LoVo (cell line): ENCODE data around the gene GNAZ.

Experiments
- DNase-seq: peaks from one replicate; pipeline ENCODE4 v3.0.0-alpha.2; 2016; ENCODE audit warnings: low spot score

GNAZ gene

DNA sequence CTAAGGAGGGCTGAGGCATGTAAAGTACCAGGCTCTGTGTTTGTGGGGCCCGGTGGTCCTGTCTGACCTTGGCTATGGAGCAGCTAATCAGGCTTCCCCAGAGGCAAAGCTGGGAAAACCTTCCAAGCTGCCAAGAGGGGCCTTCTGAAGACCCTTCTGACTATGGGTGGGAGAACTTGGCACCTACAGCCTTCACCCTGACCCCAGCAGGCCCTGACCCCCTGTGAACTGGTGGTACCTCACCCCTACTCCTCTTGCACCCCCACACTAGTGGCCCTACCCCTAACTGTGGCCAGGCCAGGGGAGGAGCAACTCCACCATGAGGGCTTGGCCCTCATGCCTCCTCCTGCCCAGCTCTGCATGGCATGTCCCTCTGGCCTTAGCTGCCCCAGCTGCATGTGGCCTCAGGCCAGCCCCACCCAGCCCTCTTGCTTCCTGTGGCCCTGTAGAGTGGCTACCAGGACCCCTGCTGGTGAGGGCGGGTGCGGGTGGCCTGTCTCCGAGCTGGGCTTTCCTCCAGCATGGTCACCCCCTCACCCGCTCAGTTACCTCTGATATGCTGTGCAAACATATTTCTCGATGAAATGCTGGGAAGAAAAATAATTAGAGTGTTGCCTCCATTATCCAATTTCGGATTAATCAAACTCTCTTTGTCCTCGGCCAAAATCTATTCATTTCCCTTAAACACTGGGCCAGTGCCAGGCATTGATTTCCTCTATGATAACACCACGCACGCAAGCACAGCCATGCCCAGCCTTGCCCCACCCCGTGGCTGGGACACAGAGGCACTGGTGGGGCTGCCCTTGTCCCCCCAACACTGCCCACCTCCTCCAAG lies 7.5 kb downstream of the GNAZ start:
- no peak for DNase-seq

DNA sequence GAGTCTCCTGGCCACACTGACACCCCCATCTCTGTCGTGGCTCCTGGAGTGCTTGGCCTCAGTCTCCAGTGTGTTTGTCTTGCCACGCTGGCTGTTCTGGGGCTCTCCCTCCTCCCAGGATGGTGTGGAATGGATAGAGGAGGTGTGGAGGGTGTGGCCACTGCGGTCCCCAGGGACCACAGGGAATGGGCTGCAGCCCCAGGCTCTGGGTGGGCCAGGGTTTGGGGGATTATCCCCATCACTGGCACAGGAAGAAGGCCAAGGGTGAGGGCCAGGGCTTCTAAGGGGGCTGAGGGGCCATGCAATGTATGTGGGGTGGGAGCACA lies 8.1 kb downstream of the GNAZ start:
- DNase-seq, result no peak

GRCh38 chr22:23079240-23079768 lies 9.0 kb downstream of the GNAZ start:
- DNase-seq, result no peak

- no peak for DNase-seq
Observed at GRCh38 chr22:23079814-23080521, 9.6 kb downstream of the GNAZ start.

DNA sequence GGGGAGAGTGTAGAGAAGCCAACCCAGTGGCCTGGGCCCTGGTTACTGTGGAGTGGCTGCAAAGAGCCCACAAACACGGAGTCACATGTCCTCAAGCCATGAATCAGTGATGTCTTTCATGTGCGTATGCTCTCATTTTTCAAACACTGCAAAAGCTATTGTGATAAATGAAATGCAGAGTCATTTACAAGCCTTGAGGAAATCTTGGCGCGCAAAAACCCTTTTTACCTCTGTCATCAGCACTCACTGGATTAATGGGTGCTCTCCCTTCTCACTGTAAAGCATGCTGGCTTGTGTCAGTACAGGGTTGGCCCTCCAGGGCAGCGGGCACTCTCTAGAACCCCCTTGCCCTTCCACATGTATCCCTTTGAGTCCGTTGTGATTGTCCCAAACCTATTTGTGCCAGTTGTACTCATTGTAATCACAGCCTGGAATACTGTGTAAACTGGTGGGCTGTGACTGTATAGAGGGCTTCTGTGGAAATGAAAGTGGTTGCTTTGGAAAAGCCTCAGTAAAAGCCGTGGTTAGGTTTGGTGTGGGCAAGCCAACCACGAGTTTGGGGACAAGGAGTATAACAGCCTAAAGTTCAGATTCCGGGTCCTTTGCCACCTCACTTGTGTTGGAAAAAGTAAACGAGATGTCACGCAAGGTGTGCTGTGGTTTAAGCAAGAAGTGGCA lies 10.4 kb downstream of the GNAZ start:
- no peak for DNase-seq

DNA sequence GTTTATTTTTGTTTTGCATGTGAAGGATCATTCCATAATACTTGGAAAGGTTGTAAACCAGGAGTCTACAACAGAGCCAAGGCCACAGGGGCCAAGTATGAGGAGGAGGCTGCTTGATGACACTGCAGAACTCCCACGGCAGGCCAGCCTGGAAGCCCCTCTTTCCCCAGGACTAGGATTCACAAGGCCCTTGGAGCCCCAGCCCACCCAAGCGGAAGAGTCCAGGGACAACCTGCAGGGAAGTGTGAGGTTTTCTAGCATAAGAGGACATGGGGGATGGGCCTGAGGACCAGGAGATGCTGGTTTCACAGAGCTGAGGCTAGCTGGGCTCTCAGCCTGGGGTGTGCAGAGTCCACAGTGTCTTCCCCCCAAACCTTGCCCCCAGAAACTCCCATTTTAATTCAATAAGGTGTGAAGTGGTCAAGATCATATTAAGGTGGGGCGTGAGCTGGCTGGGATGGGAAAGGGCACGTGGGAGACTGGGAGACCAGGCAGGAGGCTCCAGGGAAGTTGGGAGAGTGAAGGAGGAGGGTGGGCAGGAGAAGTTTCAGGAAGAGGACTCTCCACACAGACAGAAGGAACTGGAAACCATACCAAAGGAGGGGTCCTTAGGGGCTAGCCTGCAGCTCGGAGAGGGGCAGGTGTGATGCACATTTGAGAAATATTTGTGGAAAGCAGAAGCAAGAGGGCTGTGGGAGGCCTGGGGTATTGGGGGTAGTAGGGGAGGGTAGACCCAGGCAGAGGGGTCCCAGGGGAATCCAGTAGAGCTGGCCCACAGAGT lies 12.4 kb downstream of the GNAZ start:
- no peak for DNase-seq

DNA sequence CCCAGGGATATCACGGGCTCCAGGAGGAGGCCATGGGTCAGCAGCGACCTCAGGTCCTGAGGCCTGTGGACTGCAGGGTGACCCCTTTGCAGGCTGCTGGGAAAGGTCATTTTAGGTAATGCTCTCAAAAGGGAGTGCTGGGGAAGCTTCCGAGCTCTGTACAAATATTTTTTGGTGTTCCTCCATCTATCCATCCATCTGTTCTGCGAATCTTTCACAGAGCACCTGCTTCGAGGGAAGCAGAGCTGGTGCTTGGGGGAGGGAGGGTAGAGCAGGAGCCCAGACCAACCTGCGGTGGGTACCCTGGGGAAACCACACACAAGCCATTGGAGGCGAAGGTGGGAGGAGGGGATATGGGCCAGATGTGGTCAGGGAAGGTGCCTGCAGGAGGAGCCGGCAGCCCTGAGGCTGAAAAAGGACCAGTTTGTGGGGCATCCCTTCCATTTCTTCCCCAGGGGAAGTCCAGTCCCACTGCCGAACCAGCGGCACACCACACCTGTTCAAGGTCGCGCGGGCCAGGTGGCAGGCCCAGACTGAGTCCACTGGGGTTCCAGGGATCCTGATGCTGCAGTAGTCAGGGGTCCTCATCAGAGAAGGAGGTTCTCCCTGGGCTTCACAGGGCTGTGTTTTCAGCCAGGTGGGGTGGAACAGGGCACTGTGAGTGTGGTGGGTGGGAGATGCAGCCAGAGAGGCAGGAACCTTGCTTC lies 13.1 kb downstream of the GNAZ start:
- no peak for DNase-seq

- DNase-seq, result no peak
Observed at GRCh38 chr22:23084453-23085350, 14.4 kb downstream of the GNAZ start.

DNA sequence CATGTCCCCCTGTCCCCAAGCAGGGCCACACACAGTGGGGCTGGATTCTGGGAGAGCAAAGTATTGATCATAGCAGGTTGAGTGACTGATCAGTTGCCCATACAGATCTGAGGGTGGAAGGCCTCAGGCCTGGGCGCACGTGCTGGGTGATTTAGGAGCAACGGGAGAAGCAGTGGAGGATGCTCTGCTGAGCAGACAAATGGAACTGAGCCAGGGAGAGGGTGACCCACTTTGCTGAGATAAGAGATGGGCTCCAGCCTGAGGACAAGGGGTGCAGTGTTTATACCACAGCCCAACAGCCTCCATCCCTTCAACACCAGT lies 15.0 kb downstream of the GNAZ start:
- DNase-seq, result no peak

GRCh38 chr22:23085785-23086184 lies 15.5 kb downstream of the GNAZ start:
- DNase-seq, result no peak

- DNase-seq, result no peak
Observed at GRCh38 chr22:23086263-23086662, 15.9 kb downstream of the GNAZ start.

DNA sequence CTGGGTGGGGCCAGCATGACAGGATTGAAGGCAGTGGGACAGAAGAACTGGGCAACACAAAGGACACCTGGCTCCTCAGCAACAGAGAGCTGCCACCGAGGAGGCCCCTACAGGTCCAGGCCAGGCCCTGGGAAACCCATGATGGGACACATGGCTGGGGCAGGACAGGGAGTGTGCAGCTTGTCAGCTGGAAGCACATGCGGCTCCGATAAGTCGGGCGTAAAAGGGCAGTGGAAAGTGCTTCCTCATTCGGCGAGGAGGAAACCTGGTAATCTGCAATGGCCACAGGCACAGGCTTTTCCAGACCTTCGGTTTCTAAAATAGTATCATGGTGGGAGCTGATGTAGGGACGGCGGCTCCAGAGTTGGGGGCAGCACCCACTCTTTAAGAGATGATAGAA lies 16.5 kb downstream of the GNAZ start:
- no peak for DNase-seq

DNA sequence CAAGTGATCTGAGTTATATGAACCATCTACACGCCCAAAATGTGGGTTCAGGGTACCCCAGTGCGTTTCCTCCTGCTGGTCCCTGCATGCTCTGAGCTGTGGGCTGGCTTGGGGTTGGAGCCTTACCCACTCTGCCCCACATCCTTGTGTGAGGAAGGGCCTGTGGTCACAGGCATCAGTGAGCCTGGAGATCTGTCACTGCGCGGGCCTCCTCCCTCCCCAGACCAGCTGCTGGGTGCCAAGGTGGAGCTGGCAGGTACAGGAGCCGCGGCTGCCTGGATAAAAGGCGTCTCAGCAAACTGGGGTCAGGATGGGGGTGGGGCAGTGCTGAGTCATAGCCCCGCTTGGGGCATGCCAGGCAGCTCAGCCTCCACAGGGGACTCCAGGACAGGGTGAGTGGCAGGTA lies 17.9 kb downstream of the GNAZ start:
- no peak for DNase-seq

DNA sequence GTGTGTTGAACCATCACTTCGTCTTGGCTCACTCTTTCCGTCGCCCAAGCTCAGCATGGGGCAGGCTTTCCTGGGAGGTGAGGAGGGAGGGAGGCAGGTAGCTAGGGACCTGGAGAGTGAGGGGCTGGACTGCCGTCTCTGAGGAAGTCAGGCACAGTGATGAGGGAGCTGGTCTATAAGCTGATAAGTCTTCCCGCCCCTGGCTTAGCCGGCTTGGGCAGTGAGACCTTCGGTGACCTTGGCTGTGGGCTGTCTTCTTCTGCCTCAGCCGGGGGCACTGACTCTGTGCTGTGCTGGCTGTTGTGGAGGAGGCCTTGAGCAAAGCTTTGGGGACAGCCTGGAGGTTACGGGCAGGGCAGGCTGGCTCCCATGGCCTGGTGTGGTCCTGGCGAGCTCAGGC lies 18.7 kb downstream of the GNAZ start:
- DNase-seq, result no peak

DNA sequence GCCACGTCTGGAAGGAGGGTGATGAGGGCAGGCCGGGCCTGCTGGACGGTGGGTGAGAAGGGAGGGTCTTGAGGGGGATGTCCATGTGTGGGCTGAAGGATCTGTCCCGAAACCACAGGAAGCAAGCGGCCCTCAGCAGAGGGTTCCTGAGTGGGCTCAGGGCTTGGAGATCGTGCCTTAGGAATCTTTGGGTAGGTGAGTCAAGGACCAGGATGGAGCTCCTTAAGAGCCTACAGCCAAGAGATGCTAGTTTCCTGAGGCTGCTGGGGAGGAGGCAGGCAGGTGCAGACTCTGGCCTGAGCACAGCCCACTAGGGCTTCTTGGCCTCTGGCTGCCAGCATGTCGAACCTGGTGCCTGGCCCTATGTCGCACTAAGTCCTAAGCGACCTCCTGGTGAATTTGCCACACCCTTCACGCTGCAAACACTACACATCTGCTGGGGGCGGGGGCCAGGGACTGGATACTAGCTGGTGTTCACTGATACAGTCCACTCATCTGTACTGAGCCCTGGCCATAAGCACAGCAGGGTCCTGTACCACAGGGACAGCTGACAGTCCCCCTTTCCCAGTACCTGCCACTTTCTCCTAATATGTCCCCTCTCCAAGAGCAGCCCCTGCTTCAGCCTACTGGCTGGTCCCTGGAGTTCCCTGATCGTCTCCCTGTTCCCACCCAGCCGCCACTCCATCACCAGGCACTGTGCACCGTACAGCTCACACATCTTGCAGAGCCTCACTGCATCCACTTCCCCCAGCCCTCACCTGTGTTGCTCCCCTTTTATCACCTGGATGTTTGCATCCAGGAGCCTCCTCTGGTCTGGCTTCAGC lies 19.5 kb downstream of the GNAZ start:
- DNase-seq, result no peak

DNA sequence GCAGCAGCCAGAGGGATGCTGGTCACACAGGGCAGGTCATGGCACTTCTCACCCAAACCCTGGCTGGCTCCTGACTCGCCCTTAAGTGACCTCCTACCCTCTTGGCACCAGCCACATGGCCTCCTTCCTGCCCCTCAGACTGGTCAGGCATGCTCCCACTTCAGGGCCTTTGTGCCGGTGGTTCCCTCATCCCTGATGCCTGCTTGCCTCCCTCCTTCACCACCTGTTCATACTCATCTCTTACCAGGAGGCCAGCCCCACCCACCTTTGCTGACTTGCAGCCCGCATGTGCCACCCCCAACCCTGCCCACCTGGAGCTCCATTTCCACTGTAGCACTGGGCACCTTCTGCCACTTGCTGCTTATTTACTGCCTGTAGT lies 20.1 kb downstream of the GNAZ start:
- DNase-seq, result no peak

- DNase-seq, result no peak
Observed at GRCh38 chr22:23091760-23092159, 21.4 kb downstream of the GNAZ start.

DNA sequence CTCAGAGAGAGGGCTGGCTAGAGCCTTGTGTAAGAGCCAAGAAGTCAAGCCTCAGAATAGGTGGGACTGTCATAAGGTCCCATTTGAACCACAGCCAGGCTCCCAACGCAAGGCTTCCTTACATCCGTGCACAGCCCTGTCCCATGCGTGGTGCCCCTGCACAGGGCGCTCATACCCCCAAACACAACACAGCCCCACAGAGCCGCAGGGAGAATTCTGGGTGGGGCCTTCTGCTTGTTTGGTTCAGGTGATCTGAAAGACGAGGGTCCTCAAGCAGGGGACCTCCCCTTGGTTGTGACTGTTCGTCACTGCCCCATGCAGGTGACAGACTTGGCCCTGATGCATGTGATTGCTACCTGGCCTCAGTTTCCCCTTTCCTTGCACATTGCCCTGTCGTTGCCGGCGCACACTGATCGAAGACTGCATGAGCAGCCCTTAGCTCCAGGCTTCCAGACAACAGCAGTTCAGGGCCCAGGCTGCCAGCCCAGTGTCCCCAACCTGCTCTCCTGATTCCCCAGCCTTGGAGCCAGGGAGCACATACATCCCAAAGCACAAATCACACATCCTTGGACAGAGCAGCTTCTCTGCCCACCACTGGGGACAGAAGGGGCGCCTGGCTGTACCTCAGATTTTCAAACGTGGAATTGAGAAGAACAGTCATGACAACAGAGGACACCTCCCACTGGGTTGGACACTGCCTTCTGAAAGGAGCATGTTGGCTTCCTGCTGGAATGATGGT lies 22.1 kb downstream of the GNAZ start:
- no peak for DNase-seq
